MCF 10A (cell line): ENCODE results near the gene C19orf25. TPM values are rescaled to one million over a fixed set of nuclear protein-coding genes. Genes with fewer than 3 reads are reported as not detected.

Source experiments
- BruUV-seq: library from RNA; stranded (reverse); fragments of 400-500 nt; replicated peaks from 2 replicates; lab custom pipeline; 2021; lab: Mats Ljungman, UMichigan
- CTCF ChIA-PET: fragments of 300-600 bp; sonication (Branson Sonifier 250); formaldehyde crosslinking; extraction: SDS; loops from one replicate; lab custom pipeline; 2021; ENCODE audit warnings: antibody characterized with exemption, inconsistent platforms; lab: Yijun Ruan, JAX
- POLR2A ChIA-PET: fragments of 300-600, 350-650 bp; sonication (Branson Sonifier 250); formaldehyde crosslinking; extraction: SDS; loops from one replicate; lab custom pipeline; 2020; ENCODE audit warnings: antibody characterized with exemption, inconsistent platforms; lab: Yijun Ruan, JAX
- DNase-seq: peaks from one replicate; pipeline ENCODE4 v3.0.0-alpha.2; 2018; ENCODE audit not compliant: unreplicated experiment
- H3K27ac Mint-ChIP-seq: one replicate; pipeline ENCODE4 v1.8.0; 2022; ENCODE audit warnings: mild to moderate bottlenecking, low read depth, mixed read lengths; ENCODE audit not compliant: unreplicated experiment
- H3K27me3 Mint-ChIP-seq: one replicate; pipeline ENCODE4 v1.8.0; 2022; ENCODE audit warnings: mixed read lengths; ENCODE audit not compliant: insufficient read depth, unreplicated experiment
- H3K36me3 Mint-ChIP-seq: one replicate; pipeline ENCODE4 v1.8.0; 2022; ENCODE audit warnings: mild to moderate bottlenecking, moderate library complexity, mixed read lengths; ENCODE audit not compliant: insufficient read depth, unreplicated experiment
- H3K4me1 Mint-ChIP-seq: one replicate; pipeline ENCODE4 v1.8.0; 2022; ENCODE audit warnings: mixed read lengths; ENCODE audit not compliant: insufficient read depth, unreplicated experiment
- H3K4me3 Mint-ChIP-seq: one replicate; pipeline ENCODE4 v1.8.0; 2022; ENCODE audit warnings: mild to moderate bottlenecking, moderate library complexity, mixed read lengths; ENCODE audit not compliant: unreplicated experiment
- H3K9me3 Mint-ChIP-seq: one replicate; pipeline ENCODE4 v1.8.0; 2022; ENCODE audit warnings: mixed read lengths; ENCODE audit not compliant: unreplicated experiment
- intact Hi-C: fragments of 100-400 bp; cut with micrococcal nuclease; formaldehyde crosslinking; loops from 2 replicates; pipeline ENCODE4 v1.14.1; 2022
- total RNA-seq: library from RNA; stranded (reverse); gene quantifications from 2 replicates; pipeline ENCODE4 v1.2.3, GENCODE V29; 2022
- TF ChIP-seq, protein P1 (sequence below): fragments of 200-600 bp; IDR thresholded peaks from one replicate; pipeline ENCODE4 v1.8.0; 2022; ENCODE audit warnings: antibody characterized with exemption, mild to moderate bottlenecking; ENCODE audit not compliant: unreplicated experiment

C19orf25 gene
- total RNA-seq, 1 experiment from 2014 or later, result 40.5 TPM

- H3K9me3 Mint-ChIP-seq, result no peaks in the 10 kb centered on the region
- H3K4me3 Mint-ChIP-seq, result no peak overlapping the region
- no peaks in the 10 kb centered on the region for H3K27me3 Mint-ChIP-seq
- no peak for DNase-seq
- BruUV-seq, result no TSS peak
- ChIA-PET CTCF (interaction anchor here (0.6 to 0.8 kb wide), 2 partner anchors 21 to 216 kb away, joined by 3 to 4 read pairs; no protein-coding TSS in a partner anchor), POLR2A (interaction anchor here (0.5 kb wide), 1 partner anchor 18 kb away, joined by 3 read pairs; the partner anchor contains the start of gene REEP6)
- H3K4me1 Mint-ChIP-seq, result peaks cover 4% of the 10 kb centered on the region
- no peak overlapping the region for H3K27ac Mint-ChIP-seq
- H3K36me3 Mint-ChIP-seq, result peaks cover 39% of the 10 kb centered on the region
- intact Hi-C loops, result no loop called here
- TF ChIP-seq, protein P1, sequence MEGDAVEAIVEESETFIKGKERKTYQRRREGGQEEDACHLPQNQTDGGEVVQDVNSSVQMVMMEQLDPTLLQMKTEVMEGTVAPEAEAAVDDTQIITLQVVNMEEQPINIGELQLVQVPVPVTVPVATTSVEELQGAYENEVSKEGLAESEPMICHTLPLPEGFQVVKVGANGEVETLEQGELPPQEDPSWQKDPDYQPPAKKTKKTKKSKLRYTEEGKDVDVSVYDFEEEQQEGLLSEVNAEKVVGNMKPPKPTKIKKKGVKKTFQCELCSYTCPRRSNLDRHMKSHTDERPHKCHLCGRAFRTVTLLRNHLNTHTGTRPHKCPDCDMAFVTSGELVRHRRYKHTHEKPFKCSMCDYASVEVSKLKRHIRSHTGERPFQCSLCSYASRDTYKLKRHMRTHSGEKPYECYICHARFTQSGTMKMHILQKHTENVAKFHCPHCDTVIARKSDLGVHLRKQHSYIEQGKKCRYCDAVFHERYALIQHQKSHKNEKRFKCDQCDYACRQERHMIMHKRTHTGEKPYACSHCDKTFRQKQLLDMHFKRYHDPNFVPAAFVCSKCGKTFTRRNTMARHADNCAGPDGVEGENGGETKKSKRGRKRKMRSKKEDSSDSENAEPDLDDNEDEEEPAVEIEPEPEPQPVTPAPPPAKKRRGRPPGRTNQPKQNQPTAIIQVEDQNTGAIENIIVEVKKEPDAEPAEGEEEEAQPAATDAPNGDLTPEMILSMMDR, result no peak
Observed at GRCh38 chr19:1473085-1473851, 5.7 kb downstream of the C19orf25 start.

DNA sequence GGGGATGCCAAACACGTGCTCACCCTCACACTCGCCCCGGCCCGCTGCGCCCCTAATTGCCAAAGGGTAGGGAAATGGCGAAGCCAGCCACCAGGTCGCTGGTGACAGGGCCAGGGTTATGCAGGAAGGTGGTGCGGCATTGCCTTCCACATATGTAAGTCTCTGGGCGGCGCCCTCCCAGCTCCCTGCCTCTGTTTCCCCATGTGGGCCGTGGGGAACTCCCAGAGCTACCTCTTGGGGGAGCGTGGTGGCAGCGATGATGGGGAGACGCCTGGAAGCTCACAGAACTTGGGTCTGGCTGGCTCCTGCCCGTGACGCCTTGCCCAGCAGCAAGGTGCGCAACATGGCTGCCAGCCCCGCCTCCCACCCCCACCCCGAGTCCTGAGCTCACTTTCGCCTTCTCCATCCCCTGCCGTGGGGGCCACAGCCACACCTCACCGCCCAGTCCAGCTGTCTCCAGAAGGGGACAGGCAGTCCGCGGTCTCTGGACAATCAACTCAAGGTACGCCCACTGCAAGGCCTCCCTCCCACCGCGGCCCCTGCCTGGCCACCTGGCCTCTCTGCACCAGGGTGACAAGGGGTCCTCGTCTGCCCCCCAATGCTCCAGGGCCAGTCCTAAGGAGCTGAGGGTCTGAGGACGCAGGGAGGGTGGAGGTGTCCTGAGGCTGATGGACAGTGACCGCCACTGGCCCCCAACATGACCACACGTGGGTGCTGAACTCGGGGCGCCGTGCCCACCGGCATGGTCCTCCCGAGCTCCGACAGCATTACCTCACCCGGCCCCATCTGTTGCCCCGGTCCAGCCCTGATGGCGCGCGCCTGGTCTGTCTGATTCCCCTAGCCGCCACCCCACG, 6.6 kb downstream of the C19orf25 start:
- Mint-ChIP-seq H3K36me3 (peaks cover 36% of the 10 kb centered on the region), H3K27ac (no peak overlapping the region), H3K9me3 (no peaks in the 10 kb centered on the region), H3K4me1 (peaks cover 4% of the 10 kb centered on the region), H3K27me3 (no peaks in the 10 kb centered on the region), H3K4me3 (no peak overlapping the region)
- no TSS peak for BruUV-seq
- DNase-seq, result no peak
- intact Hi-C loops, result no loop called here
- ChIA-PET POLR2A (interaction anchor here (0.8 to 0.9 kb wide), 2 partner anchors 17 to 203 kb away, joined by 3 to 4 read pairs; partner anchors contain the start of gene CIRBP), CTCF (interaction anchor here (0.8 kb wide), 1 partner anchor 20 kb away, joined by 3 read pairs; no protein-coding TSS in a partner anchor)
- TF ChIP-seq, protein P1, result no peak

DNA sequence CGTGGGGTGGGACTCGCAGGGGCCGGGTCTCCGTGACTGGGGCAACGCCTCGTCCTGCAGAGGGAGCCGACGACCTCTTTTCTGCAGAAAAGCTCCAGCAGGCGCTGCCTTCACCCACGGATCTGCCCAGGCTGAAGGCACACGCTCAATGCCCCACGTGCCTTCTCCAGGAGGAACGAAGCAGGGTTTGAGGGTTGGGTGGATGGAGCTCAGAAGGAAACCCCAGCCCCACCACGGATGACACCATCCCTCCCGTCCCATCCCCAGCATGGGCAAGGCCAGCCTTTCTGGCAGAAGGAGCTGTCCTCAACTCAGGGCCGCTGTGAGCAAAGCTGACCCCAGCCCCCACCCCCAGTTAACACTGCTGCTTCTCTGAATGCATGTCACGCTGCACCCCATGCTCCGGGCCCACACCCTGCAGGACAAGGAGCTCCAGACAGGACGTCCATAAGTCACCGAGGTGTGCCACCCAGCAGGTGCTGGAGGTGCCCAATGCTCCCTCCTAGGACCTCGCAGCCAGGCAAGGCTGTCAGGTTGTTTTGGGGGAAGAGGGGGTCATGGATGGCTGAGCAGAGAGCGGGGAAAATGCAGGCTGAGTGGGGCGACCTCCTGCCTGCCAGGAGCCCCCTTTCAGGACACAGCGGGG, 7.4 kb downstream of the C19orf25 start:
- Mint-ChIP-seq H3K36me3 (peaks cover 28% of the 10 kb centered on the region), H3K4me3 (no peak overlapping the region), H3K9me3 (no peaks in the 10 kb centered on the region), H3K27me3 (no peaks in the 10 kb centered on the region), H3K4me1 (no peaks in the 10 kb centered on the region), H3K27ac (no peak overlapping the region)
- no peak for DNase-seq
- ChIA-PET POLR2A (interaction anchor here (0.5 to 1.2 kb wide), 4 partner anchors 10 to 675 kb away, joined by 3 to 4 read pairs (median 4); partner anchors contain the start of genes CIRBP and FAM174C), CTCF (interaction anchor here (0.9 kb wide), 1 partner anchor 74 kb away, joined by 3 read pairs; no protein-coding TSS in a partner anchor)
- intact Hi-C loops, result no loop called here
- BruUV-seq, result no TSS peak
- TF ChIP-seq, protein P1, result no peak
